Activated CD4-positive, alpha-beta T cell treated with anti-CD3 and anti-CD28 coated beads, Interleukin-2, amount 10 ng/mL, durations not matched to agents 24 days and 14 days (primary cell): ENCODE data around the gene HBD. TPM values are rescaled to one million over a fixed set of nuclear protein-coding genes. Genes with fewer than 3 reads are reported as not detected.
"Not testable (repeated sequence)": the region's sequence is repeated elsewhere in the genome, so short reads cannot be mapped to it uniquely, and the experiment has no call there.

Experiments used
- DNase-seq: peaks from one replicate; pipeline ENCODE4 v3.0.0; 2022
- H3K27ac Mint-ChIP-seq: one replicate; pipeline ENCODE4 v1.8.0; 2022; ENCODE audit warnings: mild to moderate bottlenecking, mixed read lengths
- H3K27me3 Mint-ChIP-seq: one replicate; pipeline ENCODE4 v1.8.0; 2022; ENCODE audit warnings: mixed read lengths
- H3K36me3 Mint-ChIP-seq: one replicate; pipeline ENCODE4 v1.8.0; 2022; ENCODE audit warnings: low read depth, mild to moderate bottlenecking, mixed read lengths
- H3K4me1 Mint-ChIP-seq: one replicate; pipeline ENCODE4 v1.8.0; 2021; ENCODE audit warnings: mixed read lengths
- H3K4me3 Mint-ChIP-seq: one replicate; pipeline ENCODE4 v1.8.0; 2022; ENCODE audit warnings: mild to moderate bottlenecking, moderate library complexity, mixed read lengths
- H3K9me3 Mint-ChIP-seq: one replicate; pipeline ENCODE4 v1.8.0; 2021; ENCODE audit warnings: mixed read lengths
- intact Hi-C: fragments of 100-400 bp; cut with micrococcal nuclease; formaldehyde crosslinking; loops from one replicate; pipeline ENCODE4 v1.15.1; 2023
- total RNA-seq: library from RNA; stranded (reverse); gene quantifications from 2 replicates; pipeline ENCODE4 v1.2.3, GENCODE V29; 2022

Gene HBD
- total RNA-seq, 1 donor from 2014 or later: not detected

GRCh38 chr11:5267033-5267563 is 32.8 kb upstream of the HBD start:
- H3K9me3 Mint-ChIP-seq: no peaks in the 10 kb centered on the region
- no peaks in the 10 kb centered on the region for H3K36me3 Mint-ChIP-seq
- no peak for DNase-seq
- H3K4me3 Mint-ChIP-seq: no peak overlapping the region
- intact Hi-C loops: no loop called here
- H3K4me1 Mint-ChIP-seq: no peaks in the 10 kb centered on the region
- peaks cover 3% of the 10 kb centered on the region for H3K27me3 Mint-ChIP-seq
- no peak overlapping the region for H3K27ac Mint-ChIP-seq

GRCh38 chr11:5266609-5267008 is 32.3 kb upstream of the HBD start:
- H3K4me1 Mint-ChIP-seq: no peaks in the 10 kb centered on the region
- intact Hi-C loops: no loop called here
- no peaks in the 10 kb centered on the region for H3K9me3 Mint-ChIP-seq
- no peak overlapping the region for H3K27ac Mint-ChIP-seq
- no peak for DNase-seq
- H3K36me3 Mint-ChIP-seq: no peaks in the 10 kb centered on the region
- no peak overlapping the region for H3K4me3 Mint-ChIP-seq
- H3K27me3 Mint-ChIP-seq: peaks cover 3% of the 10 kb centered on the region

- H3K4me3 Mint-ChIP-seq: no peak overlapping the region
Measured at GRCh38 chr11:5265832-5266231, 31.5 kb upstream of the HBD start.

GRCh38 chr11:5258543-5259262 is 24.4 kb upstream of the HBD start:
- H3K36me3 Mint-ChIP-seq: no peaks in the 10 kb centered on the region
- intact Hi-C loops: no loop called here
- H3K27me3 Mint-ChIP-seq: no peaks in the 10 kb centered on the region
- no peak overlapping the region for H3K4me3 Mint-ChIP-seq
- no peak for DNase-seq
- H3K4me1 Mint-ChIP-seq: no peaks in the 10 kb centered on the region
- H3K9me3 Mint-ChIP-seq: peaks cover 4% of the 10 kb centered on the region
- no peak overlapping the region for H3K27ac Mint-ChIP-seq

More at GRCh38 chr11:5265832-5266231, 31.5 kb upstream of the HBD start:
- H3K27me3 Mint-ChIP-seq: peaks cover 3% of the 10 kb centered on the region
- no peaks in the 10 kb centered on the region for H3K4me1 Mint-ChIP-seq
- intact Hi-C loops: no loop called here
- no peak overlapping the region for H3K27ac Mint-ChIP-seq
- H3K36me3 Mint-ChIP-seq: no peaks in the 10 kb centered on the region
- no peak for DNase-seq
- H3K9me3 Mint-ChIP-seq: peaks cover 4% of the 10 kb centered on the region

GRCh38 chr11:5257296-5257695 is 23.0 kb upstream of the HBD start:
- no peaks in the 10 kb centered on the region for H3K27me3 Mint-ChIP-seq

GRCh38 chr11:5254646-5255413 is 20.5 kb upstream of the HBD start, which contains the start of gene HBG2:
HBG2 (minus strand) TSS chr11:5254781; CDS start chr11:5254728, 53 bp downstream.
- intact Hi-C loops, H3K9me3 Mint-ChIP-seq, H3K27ac Mint-ChIP-seq, H3K4me3 Mint-ChIP-seq, H3K4me1 Mint-ChIP-seq, DNase-seq, H3K36me3 Mint-ChIP-seq, H3K27me3 Mint-ChIP-seq: not testable (repeated sequence)

More at GRCh38 chr11:5257296-5257695, 23.0 kb upstream of the HBD start:
- Mint-ChIP-seq H3K27ac (no peak overlapping the region), H3K4me1 (no peaks in the 10 kb centered on the region), H3K4me3 (no peak overlapping the region), H3K36me3 (no peaks in the 10 kb centered on the region), H3K9me3 (peaks cover 4% of the 10 kb centered on the region)
- DNase-seq: no peak
- intact Hi-C loops: no loop called here

GRCh38 chr11:5254023-5254422 is 19.7 kb upstream of the HBD start:
- H3K36me3 Mint-ChIP-seq, H3K27ac Mint-ChIP-seq, intact Hi-C loops, H3K4me3 Mint-ChIP-seq, H3K27me3 Mint-ChIP-seq, H3K9me3 Mint-ChIP-seq, H3K4me1 Mint-ChIP-seq, DNase-seq: not testable (repeated sequence)

- H3K27ac Mint-ChIP-seq, H3K36me3 Mint-ChIP-seq, H3K9me3 Mint-ChIP-seq, DNase-seq, intact Hi-C loops, H3K4me1 Mint-ChIP-seq, H3K27me3 Mint-ChIP-seq, H3K4me3 Mint-ChIP-seq: not testable (repeated sequence)
Measured at GRCh38 chr11:5253440-5253839, 19.2 kb upstream of the HBD start.

GRCh38 chr11:5252919-5253265 is 18.6 kb upstream of the HBD start:
- no peak overlapping the region for H3K4me3 Mint-ChIP-seq
- H3K27ac Mint-ChIP-seq: no peak overlapping the region
- intact Hi-C loops: no loop called here
- no peaks in the 10 kb centered on the region for H3K27me3 Mint-ChIP-seq
- no peaks in the 10 kb centered on the region for H3K36me3 Mint-ChIP-seq
- no peaks in the 10 kb centered on the region for H3K4me1 Mint-ChIP-seq
- no peaks in the 10 kb centered on the region for H3K9me3 Mint-ChIP-seq
- no peak for DNase-seq

- no peak overlapping the region for H3K4me3 Mint-ChIP-seq
- no peaks in the 10 kb centered on the region for H3K27me3 Mint-ChIP-seq
- H3K36me3 Mint-ChIP-seq: no peaks in the 10 kb centered on the region
- intact Hi-C loops: no loop called here
- no peaks in the 10 kb centered on the region for H3K9me3 Mint-ChIP-seq
- no peak for DNase-seq
- no peak overlapping the region for H3K27ac Mint-ChIP-seq
- no peaks in the 10 kb centered on the region for H3K4me1 Mint-ChIP-seq
Measured at GRCh38 chr11:5252192-5252918, 18.1 kb upstream of the HBD start.

- Mint-ChIP-seq H3K9me3 (no peaks in the 10 kb centered on the region), H3K36me3 (no peaks in the 10 kb centered on the region), H3K27ac (no peak overlapping the region), H3K27me3 (no peaks in the 10 kb centered on the region), H3K4me1 (no peaks in the 10 kb centered on the region), H3K4me3 (no peak overlapping the region)
- no peak for DNase-seq
- intact Hi-C loops: no loop called here
Measured at GRCh38 chr11:5251746-5252145, 17.5 kb upstream of the HBD start.

- H3K4me3 Mint-ChIP-seq: no peak overlapping the region
- H3K36me3 Mint-ChIP-seq: no peaks in the 10 kb centered on the region
- DNase-seq: no peak
- intact Hi-C loops: no loop called here
- no peaks in the 10 kb centered on the region for H3K27me3 Mint-ChIP-seq
- no peak overlapping the region for H3K27ac Mint-ChIP-seq
- no peaks in the 10 kb centered on the region for H3K4me1 Mint-ChIP-seq
- H3K9me3 Mint-ChIP-seq: no peaks in the 10 kb centered on the region
Measured at GRCh38 chr11:5250543-5251204, 16.4 kb upstream of the HBD start.

- H3K9me3 Mint-ChIP-seq, intact Hi-C loops, H3K4me1 Mint-ChIP-seq, H3K27me3 Mint-ChIP-seq, H3K4me3 Mint-ChIP-seq, DNase-seq, H3K36me3 Mint-ChIP-seq, H3K27ac Mint-ChIP-seq: not testable (repeated sequence)
Measured at GRCh38 chr11:5249807-5250396, 15.6 kb upstream of the HBD start, which contains the start of gene HBG1. HBG1 (minus strand) TSS chr11:5249857; CDS start chr11:5249804, 53 bp downstream.
